Activated naive CD4-positive, alpha-beta T cell treated with anti-CD3 and anti-CD28 coated beads, Interleukin-2, amount 50 U/mL, for 16 hours (primary cell): Measurements from ENCODE around the gene POLR2B.
"Not testable (repeated sequence)": the region's sequence is repeated elsewhere in the genome, so short reads cannot be mapped to it uniquely, and the experiment has no call there.

Source experiments
- DNase-seq: peaks from one replicate; pipeline ENCODE4 v3.0.0-alpha.2; 2020

Gene POLR2B

GRCh38 chr4:56990109-56990905 is 11.6 kb downstream of the POLR2B start:
- no peak for DNase-seq

- no peak for DNase-seq
These were observed 16.8 kb downstream of the POLR2B start for GRCh38 chr4:56995525-56995924.

GRCh38 chr4:56999751-57000150 is 21.1 kb downstream of the POLR2B start:
- DNase-seq = no peak

GRCh38 chr4:57013543-57014120 is 34.9 kb downstream of the POLR2B start:
- DNase-seq = no peak

- DNase-seq = no peak
These were observed 40.3 kb downstream of the POLR2B start for GRCh38 chr4:57018980-57019379.

- no peak for DNase-seq
These were observed 41.9 kb downstream of the POLR2B start for GRCh38 chr4:57020467-57021101.

GRCh38 chr4:57023104-57023503 is 44.4 kb downstream of the POLR2B start:
- DNase-seq = no peak

- no peak for DNase-seq
These were observed 55.8 kb downstream of the POLR2B start for GRCh38 chr4:57034520-57034919.

GRCh38 chr4:57037982-57038604 is 59.4 kb downstream of the POLR2B start:
- no peak for DNase-seq

- no peak for DNase-seq
These were observed 60.6 kb downstream of the POLR2B start for GRCh38 chr4:57039345-57039744.

- no peak for DNase-seq
These were observed 61.8 kb downstream of the POLR2B start for GRCh38 chr4:57040510-57040909.

- no peak for DNase-seq
These were observed 62.3 kb downstream of the POLR2B start for GRCh38 chr4:57041020-57041419.

- no peak for DNase-seq
These were observed 64.0 kb downstream of the POLR2B start for GRCh38 chr4:57042711-57043169.

GRCh38 chr4:57043347-57044251 is 64.9 kb downstream of the POLR2B start:
- DNase-seq = no peak

GRCh38 chr4:57044279-57044678 is 65.6 kb downstream of the POLR2B start:
- no peak for DNase-seq

GRCh38 chr4:57044996-57045395 is 66.3 kb downstream of the POLR2B start:
- DNase-seq = no peak

- not testable (repeated sequence) for DNase-seq
These were observed 68.3 kb downstream of the POLR2B start for GRCh38 chr4:57047046-57047445.

GRCh38 chr4:57048590-57049304 is 70.1 kb downstream of the POLR2B start:
- DNase-seq = no peak

- DNase-seq = no peak
These were observed 72.4 kb downstream of the POLR2B start for GRCh38 chr4:57051095-57051494.

GRCh38 chr4:57051524-57051923 is 72.8 kb downstream of the POLR2B start:
- no peak for DNase-seq

GRCh38 chr4:57053508-57053907 is 74.8 kb downstream of the POLR2B start:
- no peak for DNase-seq

- DNase-seq = no peak
These were observed 77.2 kb downstream of the POLR2B start for GRCh38 chr4:57055886-57056285.
